Measurements from ENCODE around the gene CARD11.

DNA sequence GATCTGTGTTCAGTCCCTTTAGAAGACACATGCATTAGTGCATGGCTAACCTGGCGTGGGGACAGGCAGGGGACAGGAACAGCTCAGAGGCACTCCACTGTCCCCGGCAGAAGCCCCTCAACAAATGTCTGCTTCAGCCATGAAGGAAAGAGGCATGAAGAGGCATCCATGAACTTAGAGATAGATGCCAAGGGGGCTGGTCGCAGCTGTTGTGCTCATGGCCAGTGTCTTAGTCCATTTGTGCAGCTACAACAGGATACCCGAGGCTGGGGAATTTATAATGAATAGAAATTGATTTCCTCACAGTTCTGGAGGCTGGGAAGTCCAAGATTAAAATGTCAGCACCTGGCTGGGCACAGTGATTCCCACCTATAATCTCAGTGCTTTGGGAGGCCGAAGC is 185.0 kb downstream of the CARD11 start:
- TF ChIP-seq CTCF (conservative IDR thresholded peaks at IDR 0.05 in 1 of 2, IDR thresholded peaks at IDR 0.05 in 1 of 2; ENCODE audit: extremely low read depth in 1 of 2, insufficient read depth in 1 of 2, low read depth in 1 of 2, low read length in 2 of 2): no peak
- TF ChIP-seq EZH2 (IDR thresholded peaks at IDR 0.05; ENCODE audit: borderline replicate concordance, low read length): no peak
